Measurements from ENCODE around the gene SNED1. TPM values are rescaled to one million over a fixed set of nuclear protein-coding genes. Genes with fewer than 3 reads are reported as not detected.

The SNED1 gene
- total and polyA plus RNA-seq, 4 donors, result 0.65 to 18.1 (median 2.8) TPM

- Histone ChIP-seq H3K27me3 (ENCODE audit: control insufficient read depth in 4 of 4, insufficient read depth in 4 of 4, low read length in 3 of 4) (no peaks in the 10 kb centered on the region), H3K9ac (ENCODE audit: low read depth in 1 of 2, low read length in 2 of 2) (no peak overlapping the region), H3K27ac (ENCODE audit: low read depth in 1 of 2, low read length in 2 of 2) (peak overlapping the region; percentile 46 to 54), H3K4me3 (ENCODE audit: low read depth in 1 of 3, low read length in 3 of 3) (peak overlapping the region in 2 of 3 donors; percentile 44 to 77), H3K4me1 (ENCODE audit: control insufficient read depth in 4 of 4, insufficient read depth in 4 of 4, low read length in 3 of 4) (peaks cover 18 to 68% (median 48%) of the 10 kb centered on the region in 4 donors), H3K9me3 (ENCODE audit: control insufficient read depth in 4 of 4, low read length in 3 of 4) (peaks cover under 1 to 3% (median 2%) of the 10 kb centered on the region in 4 donors), H3K36me3 (ENCODE audit: control insufficient read depth in 4 of 4, insufficient read depth in 3 of 4, low read depth in 1 of 4, low read length in 3 of 4) (peaks cover 0 to 4% (median 1%) of the 10 kb centered on the region in 4 donors)
- DNase-seq (ENCODE audit: low spot score), result no peak
- TF ChIP-seq NR2F2 (IDR thresholded peaks at IDR 0.05), result no peak
- no peak for TF ChIP-seq FOXA2 (IDR thresholded peaks at IDR 0.05)
- no peak for TF ChIP-seq HNF4G (IDR thresholded peaks at IDR 0.05)
- TF ChIP-seq YY1 (IDR thresholded peaks at IDR 0.05), result no peak
- no peak for TF ChIP-seq MAX (IDR thresholded peaks at IDR 0.05)
- no peak for TF ChIP-seq ATF3 (IDR thresholded peaks at IDR 0.05)
- no peak for TF ChIP-seq ZBTB33 (IDR thresholded peaks at IDR 0.05)
- no peak for TF ChIP-seq TAF1 (conservative IDR thresholded peaks at IDR 0.05)
- no peak for TF ChIP-seq RXRA (IDR thresholded peaks at IDR 0.05)
- no peak for TF ChIP-seq HNF4A (conservative IDR thresholded peaks at IDR 0.05)
- TF ChIP-seq JUND (IDR thresholded peaks at IDR 0.05), result no peak
- TF ChIP-seq SP1 (IDR thresholded peaks at IDR 0.05), result no peak
- no peak for TF ChIP-seq REST (IDR thresholded peaks at IDR 0.05)
- 1% methylated on average over 51 of the region's 51 CpGs for WGBS
These were observed 232 bp downstream of the SNED1 start for GRCh38 chr2:240998706-240998994.

GRCh38 chr2:240998995-240999791 is 775 bp downstream of the SNED1 start:
- H3K4me3 ChIP-seq (ENCODE audit: low read depth in 1 of 3, low read length in 3 of 3), result peak overlapping the region; percentile 25 to 77 (median 67)
- peaks cover 5 to 8% (median 7%) of the 10 kb centered on the region in 4 donors for H3K9me3 ChIP-seq (ENCODE audit: control insufficient read depth in 4 of 4, low read length in 3 of 4)
- DNase-seq (ENCODE audit: low spot score), result peak; percentile 33
- peaks cover 18 to 67% (median 48%) of the 10 kb centered on the region in 4 donors for H3K4me1 ChIP-seq (ENCODE audit: control insufficient read depth in 4 of 4, insufficient read depth in 4 of 4, low read length in 3 of 4)
- no peaks in the 10 kb centered on the region for H3K27me3 ChIP-seq (ENCODE audit: control insufficient read depth in 4 of 4, insufficient read depth in 4 of 4, low read length in 3 of 4)
- peak overlapping the region; percentile 54 to 55 for H3K27ac ChIP-seq (ENCODE audit: low read depth in 1 of 2, low read length in 2 of 2)
- H3K9ac ChIP-seq (ENCODE audit: low read depth in 1 of 2, low read length in 2 of 2), result peak overlapping the region in 1 of 2 donors; percentile 17
- 8% methylated on average over 71 of the region's 71 CpGs for WGBS
- peaks cover 0 to 9% (median 3%) of the 10 kb centered on the region in 4 donors for H3K36me3 ChIP-seq (ENCODE audit: control insufficient read depth in 4 of 4, insufficient read depth in 3 of 4, low read depth in 1 of 4, low read length in 3 of 4)
- TF ChIP-seq TAF1 (conservative IDR thresholded peaks at IDR 0.05), result no peak
- no peak for TF ChIP-seq ZBTB33 (IDR thresholded peaks at IDR 0.05)
- no peak for TF ChIP-seq FOXA2 (IDR thresholded peaks at IDR 0.05)
- no peak for TF ChIP-seq JUND (IDR thresholded peaks at IDR 0.05)
- TF ChIP-seq ATF3 (IDR thresholded peaks at IDR 0.05), result no peak
- TF ChIP-seq MAX (IDR thresholded peaks at IDR 0.05), result no peak
- no peak for TF ChIP-seq CTCF (IDR thresholded peaks at IDR 0.05; ENCODE audit: low read depth, low read length, missing input control)
- no peak for TF ChIP-seq YY1 (IDR thresholded peaks at IDR 0.05)
- TF ChIP-seq FOXA1 (IDR thresholded peaks at IDR 0.05), result no peak
- no peak for TF ChIP-seq NR2F2 (IDR thresholded peaks at IDR 0.05)
- TF ChIP-seq RAD21 (IDR thresholded peaks at IDR 0.05), result no peak
- TF ChIP-seq EGR1 (IDR thresholded peaks at IDR 0.05; ENCODE audit: low read depth in 2 of 2), result no peak
- TF ChIP-seq GABPA (IDR thresholded peaks at IDR 0.05 in 1 of 2, conservative IDR thresholded peaks at IDR 0.05 in 1 of 2), result no peak
- TF ChIP-seq SP1 (IDR thresholded peaks at IDR 0.05), result no peak
